Measurements from ENCODE around the gene ATG2A. TPM values are rescaled to one million over a fixed set of nuclear protein-coding genes. Genes with fewer than 3 reads are reported as not detected.
A peak's percentile ranks its signal among the peaks of the same experiment; 100 is the strongest.

ATG2A gene
- total RNA-seq, 4 donors from 2014 or later, result 33.0 to 93.6 (median 45.8) TPM

DNA sequence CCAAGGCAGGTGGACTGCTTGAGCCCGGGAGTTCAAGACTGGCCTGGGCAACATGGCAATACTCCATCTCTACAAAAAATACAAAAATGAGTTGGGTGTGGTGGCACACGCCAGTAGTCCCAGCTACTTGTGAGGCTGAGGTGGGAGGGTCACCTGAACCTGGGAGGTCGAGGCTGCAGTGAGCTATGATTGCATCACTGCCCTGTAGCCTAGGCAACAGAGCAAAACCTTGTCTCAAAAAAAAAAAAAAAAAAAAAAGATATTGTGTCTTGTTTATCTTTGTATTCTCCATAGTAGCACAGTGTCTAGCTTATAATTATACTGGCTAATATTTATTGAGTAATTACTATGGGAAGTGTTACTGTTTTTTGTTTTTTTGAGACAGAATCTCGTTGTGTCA lies 34.5 kb upstream of the ATG2A start:
- Histone ChIP-seq H3K27ac (no peak overlapping the region), H3K36me3 (no peaks in the 10 kb centered on the region), H3K4me1 (no peaks in the 10 kb centered on the region), H3K27me3 (peaks cover 0 to 17% of the 10 kb centered on the region in 2 donors), H3K4me3 (no peak overlapping the region), H3K9me3 (no peaks in the 10 kb centered on the region)
- DNase-seq (ENCODE audit: low spot score in 2 of 2), result no peak
- WGBS, 2 donors, result 62 to 68% methylated on average over 4 of the region's 4 CpGs
- TF ChIP-seq EP300 (IDR thresholded peaks at IDR 0.05), result no peak
- no peak for TF ChIP-seq POLR2A (IDR thresholded peaks at IDR 0.05)
- TF ChIP-seq, protein P1, sequence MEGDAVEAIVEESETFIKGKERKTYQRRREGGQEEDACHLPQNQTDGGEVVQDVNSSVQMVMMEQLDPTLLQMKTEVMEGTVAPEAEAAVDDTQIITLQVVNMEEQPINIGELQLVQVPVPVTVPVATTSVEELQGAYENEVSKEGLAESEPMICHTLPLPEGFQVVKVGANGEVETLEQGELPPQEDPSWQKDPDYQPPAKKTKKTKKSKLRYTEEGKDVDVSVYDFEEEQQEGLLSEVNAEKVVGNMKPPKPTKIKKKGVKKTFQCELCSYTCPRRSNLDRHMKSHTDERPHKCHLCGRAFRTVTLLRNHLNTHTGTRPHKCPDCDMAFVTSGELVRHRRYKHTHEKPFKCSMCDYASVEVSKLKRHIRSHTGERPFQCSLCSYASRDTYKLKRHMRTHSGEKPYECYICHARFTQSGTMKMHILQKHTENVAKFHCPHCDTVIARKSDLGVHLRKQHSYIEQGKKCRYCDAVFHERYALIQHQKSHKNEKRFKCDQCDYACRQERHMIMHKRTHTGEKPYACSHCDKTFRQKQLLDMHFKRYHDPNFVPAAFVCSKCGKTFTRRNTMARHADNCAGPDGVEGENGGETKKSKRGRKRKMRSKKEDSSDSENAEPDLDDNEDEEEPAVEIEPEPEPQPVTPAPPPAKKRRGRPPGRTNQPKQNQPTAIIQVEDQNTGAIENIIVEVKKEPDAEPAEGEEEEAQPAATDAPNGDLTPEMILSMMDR (IDR thresholded peaks at IDR 0.05), result no peak

DNA sequence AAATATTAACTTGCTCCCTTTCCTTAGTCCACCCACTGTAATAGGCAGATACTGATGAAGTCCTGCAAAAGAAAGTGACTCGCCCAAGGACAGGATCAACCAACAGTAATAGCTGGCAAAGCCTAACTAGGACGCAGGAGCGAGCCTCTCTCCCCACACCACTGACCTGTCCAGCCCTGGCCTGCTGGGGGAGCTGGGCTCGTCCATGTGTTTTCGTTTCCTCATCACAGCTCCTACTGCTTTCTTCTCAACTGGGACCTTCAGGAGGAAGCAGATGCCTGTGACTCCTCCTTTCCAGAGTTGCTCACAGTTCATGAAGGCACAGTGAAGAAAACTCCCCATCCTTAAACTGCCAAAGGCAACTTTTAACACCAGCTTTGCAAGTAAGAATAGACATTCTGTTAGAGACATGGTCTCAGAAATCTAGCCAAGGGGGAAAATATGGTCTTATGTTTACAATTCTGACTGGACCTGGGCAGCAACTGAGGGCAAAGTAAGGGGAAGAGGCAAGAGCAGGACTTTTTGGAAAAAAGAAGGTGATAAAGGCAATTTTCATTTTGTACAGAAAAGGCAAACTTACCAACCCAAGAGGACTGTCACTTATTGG lies 30.3 kb upstream of the ATG2A start:
- Histone ChIP-seq H3K27ac (no peak overlapping the region), H3K4me1 (no peaks in the 10 kb centered on the region), H3K36me3 (no peaks in the 10 kb centered on the region), H3K9me3 (no peaks in the 10 kb centered on the region), H3K4me3 (no peak overlapping the region), H3K27me3 (no peaks in the 10 kb centered on the region)
- TF ChIP-seq POLR2A (IDR thresholded peaks at IDR 0.05) (no peak), EP300 (IDR thresholded peaks at IDR 0.05) (no peak)
- TF ChIP-seq, protein P1 (IDR thresholded peaks at IDR 0.05), result no peak
- DNase-seq (ENCODE audit: low spot score in 2 of 2), result no peak
- WGBS, 2 donors, result 31 to 40% methylated on average over 5 of the region's 5 CpGs

DNA sequence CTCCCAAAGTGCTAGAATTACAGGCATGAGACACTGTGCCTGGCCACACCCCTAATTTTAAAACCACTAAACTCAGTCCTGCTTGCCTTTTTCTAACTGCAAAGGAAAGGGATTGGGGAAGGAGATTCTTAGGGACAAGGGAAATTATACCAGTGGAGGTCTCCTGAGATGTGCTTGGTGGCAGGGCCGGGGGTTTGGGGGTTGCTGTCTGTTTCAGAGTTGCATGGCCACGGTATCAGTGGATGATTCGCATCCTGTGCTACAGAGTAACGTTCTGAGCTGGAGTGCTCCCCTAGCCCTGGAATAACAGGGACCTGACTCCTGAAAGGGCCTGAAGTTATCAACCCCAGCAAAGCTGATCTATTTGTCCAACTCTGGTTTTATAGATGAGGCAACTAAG lies 19.5 kb upstream of the ATG2A start:
- Histone ChIP-seq H3K4me1 (peaks cover 0 to 8% (median 0%) of the 10 kb centered on the region in 4 donors), H3K27ac (no peak overlapping the region), H3K27me3 (no peaks in the 10 kb centered on the region), H3K36me3 (peaks cover 0 to 43% (median 0%) of the 10 kb centered on the region in 3 donors), H3K4me3 (no peak overlapping the region), H3K9me3 (no peaks in the 10 kb centered on the region)
- TF ChIP-seq, protein P1 (IDR thresholded peaks at IDR 0.05), result no peak
- 71 to 78% methylated on average over 4 of the region's 4 CpGs for WGBS, 2 donors
- DNase-seq (ENCODE audit: low spot score in 2 of 2), result no peak

DNA sequence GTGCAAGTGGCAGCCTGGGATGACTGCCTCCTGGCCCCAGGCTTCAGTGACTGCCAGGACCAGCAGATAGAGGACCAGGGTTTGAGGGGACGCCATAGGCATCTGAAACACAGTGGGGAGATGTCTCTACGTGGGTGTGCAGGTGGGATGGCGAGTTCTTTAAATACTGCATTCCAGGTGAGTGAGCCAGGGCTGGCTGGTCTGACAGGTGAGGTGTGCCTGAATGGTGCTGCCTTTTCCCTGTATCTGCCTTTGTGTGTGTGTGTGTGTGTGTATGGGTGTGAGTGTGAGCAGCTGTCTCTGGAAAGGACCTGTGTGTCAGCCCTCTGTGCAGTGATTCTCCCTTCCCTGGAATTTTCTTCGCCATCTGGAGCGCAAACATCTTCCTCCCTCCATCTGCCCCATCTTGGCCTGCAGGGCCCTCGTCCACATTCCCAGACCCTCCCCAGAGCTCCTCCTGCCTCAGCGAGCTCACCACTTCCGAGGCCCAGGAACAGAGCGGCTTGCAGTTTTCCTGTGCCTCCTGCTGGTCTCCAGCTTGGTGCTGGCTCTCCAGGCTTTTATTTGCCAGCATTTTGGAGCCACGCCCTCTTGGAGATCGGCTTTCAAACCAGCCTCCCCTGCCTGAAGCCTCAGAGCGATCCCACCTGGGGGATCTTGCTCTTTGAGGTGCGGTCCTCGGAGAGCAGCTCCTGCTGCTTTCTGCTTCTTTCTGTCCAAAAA lies 18.5 kb upstream of the ATG2A start, which contains the start of gene GPHA2:
GPHA2 (minus strand) TSS at position 535 of the 723 bp plus-strand sequence; CDS start at position 102, 433 bp downstream.
- Histone ChIP-seq H3K4me3 (no peak within 1 kb of the TSS), H3K36me3 (peaks cover 0 to 53% (median 7%) of the 10 kb centered on the region in 3 donors), H3K9me3 (no peaks in the 10 kb centered on the region), H3K4me1 (peaks cover 0 to 8% (median 0%) of the 10 kb centered on the region in 4 donors), H3K27ac (peak within 1 kb of the TSS in 1 of 4 donors; percentile 8), H3K27me3 (no peaks in the 10 kb centered on the region)
- TF ChIP-seq, protein P1 (IDR thresholded peaks at IDR 0.05), result no peak
- no peak for TF ChIP-seq POLR2A (IDR thresholded peaks at IDR 0.05)
- no peak for TF ChIP-seq EP300 (IDR thresholded peaks at IDR 0.05)
- DNase-seq (ENCODE audit: low spot score in 2 of 2), result no peak
- 45 to 51% methylated on average over 13 to 14 of the region's 14 CpGs for WGBS, 2 donors

DNA sequence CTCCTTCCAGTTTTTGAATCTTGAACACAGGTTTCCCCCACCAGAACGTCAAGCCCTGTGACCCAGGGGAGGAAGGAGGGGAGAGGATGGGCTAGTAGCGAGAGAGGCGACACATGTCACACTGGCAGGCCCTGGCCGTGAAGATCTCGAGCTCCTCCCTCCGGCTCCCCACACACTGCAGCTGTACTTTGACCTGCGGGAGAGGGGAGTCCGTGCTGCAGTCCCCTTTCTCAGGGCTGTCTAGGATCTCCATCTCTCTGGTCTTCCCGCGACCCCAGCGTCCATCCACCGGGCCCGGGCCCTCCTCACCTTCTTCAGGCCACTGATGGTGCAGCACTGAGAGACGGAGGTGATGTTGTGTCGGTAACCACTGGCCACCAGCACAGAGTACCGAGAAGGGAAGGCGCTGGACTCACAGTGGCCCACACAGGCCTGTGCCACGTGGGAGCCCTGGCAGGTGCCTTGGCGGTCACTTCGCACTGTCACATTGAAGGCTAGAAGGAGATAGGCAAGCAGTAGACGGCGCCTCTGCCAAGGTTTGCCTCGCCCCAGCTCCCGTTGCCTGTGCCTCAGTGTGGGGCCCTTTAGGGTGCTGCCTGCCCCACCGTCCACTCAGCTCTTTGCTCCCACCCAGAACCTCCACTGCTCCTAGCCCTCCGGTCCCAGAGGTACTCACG lies 17.8 kb upstream of the ATG2A start:
- Histone ChIP-seq H3K27ac (no peak overlapping the region), H3K9me3 (no peaks in the 10 kb centered on the region), H3K36me3 (peaks cover 0 to 60% (median 11%) of the 10 kb centered on the region in 3 donors), H3K4me3 (no peak overlapping the region), H3K27me3 (no peaks in the 10 kb centered on the region), H3K4me1 (peaks cover 0 to 8% (median 0%) of the 10 kb centered on the region in 4 donors)
- WGBS, 2 donors, result 72% methylated on average over 21 to 27 of the region's 27 CpGs
- TF ChIP-seq, protein P1 (IDR thresholded peaks at IDR 0.05), result no peak
- TF ChIP-seq EP300 (IDR thresholded peaks at IDR 0.05) (no peak), POLR2A (IDR thresholded peaks at IDR 0.05) (no peak)
- DNase-seq (ENCODE audit: low spot score in 2 of 2), result no peak
